M059J (cell line): Measurements from ENCODE around the gene HDLBP. TPM values are rescaled to one million over a fixed set of nuclear protein-coding genes. Genes with fewer than 3 reads are reported as not detected.

ENCODE experiments used
- DNase-seq: peaks from one replicate; pipeline ENCODE4 v3.0.0-alpha.2; 2012; ENCODE audit warnings: low read depth
- total RNA-seq: library from RNA; depleted of rRNA; stranded (reverse); fragments of >200 nt; shearing (Covaris generic); gene quantifications from 2 replicates; pipeline ENCODE4 v1.2.3, GENCODE V29; 2014

Gene HDLBP
- total RNA-seq, 1 experiment from 2014 or later, result 426 TPM

- peak; percentile 31 for DNase-seq
Observed at GRCh38 chr2:241308267-241308666, 7.2 kb downstream of the HDLBP start.

GRCh38 chr2:241307055-241307454 is 8.4 kb downstream of the HDLBP start:
- DNase-seq, result no peak

DNA sequence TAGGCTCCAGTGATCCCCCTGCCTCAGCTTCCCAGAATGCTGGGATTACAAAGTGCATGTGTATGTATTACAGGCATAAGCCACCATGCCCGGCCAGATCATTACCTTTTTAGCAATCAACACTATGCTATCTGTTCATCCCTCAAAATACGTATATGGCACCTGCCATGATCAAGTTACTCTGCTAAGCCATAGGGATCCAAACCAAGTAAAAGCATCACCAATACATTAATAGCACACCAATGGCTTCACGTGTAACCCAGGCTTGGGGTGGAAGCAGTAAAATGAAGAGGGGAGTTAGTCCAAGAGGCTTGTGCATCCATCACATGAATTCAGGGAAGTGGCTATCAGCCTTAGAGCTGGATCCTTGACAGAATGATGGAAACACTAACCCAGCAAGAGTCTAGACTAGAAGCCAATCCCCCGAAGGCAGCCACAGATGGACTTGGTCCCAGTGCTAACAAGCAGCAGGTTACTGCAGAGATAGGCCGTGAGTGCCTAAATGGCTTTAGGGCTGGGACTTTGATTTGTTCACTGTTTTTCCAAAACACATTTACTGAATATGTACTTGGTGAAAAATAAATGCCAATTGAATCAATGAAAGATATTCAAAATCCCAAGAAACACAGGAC is 11.3 kb downstream of the HDLBP start:
- DNase-seq, result no peak

- DNase-seq, result no peak
Observed at GRCh38 chr2:241302759-241303651, 12.5 kb downstream of the HDLBP start.

DNA sequence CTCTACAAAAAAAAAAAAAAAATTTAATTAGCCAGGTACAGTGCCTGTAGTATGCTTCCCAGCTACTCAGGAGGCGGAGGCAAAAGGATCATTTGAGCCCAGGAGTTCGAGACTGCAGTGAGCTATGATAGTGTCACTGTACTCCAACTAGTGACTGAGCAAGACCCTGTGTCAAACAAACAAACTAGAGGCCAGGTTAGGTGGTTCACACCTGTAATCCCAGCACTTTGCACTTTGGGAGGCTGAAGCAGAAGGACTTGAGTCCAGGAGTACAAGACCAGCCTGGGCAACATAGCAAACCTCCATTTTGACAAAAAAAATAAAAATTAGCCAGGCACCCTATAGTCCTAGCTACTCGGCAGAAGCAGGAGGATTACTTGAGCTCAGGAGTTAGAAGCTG is 13.4 kb downstream of the HDLBP start:
- no peak for DNase-seq

DNA sequence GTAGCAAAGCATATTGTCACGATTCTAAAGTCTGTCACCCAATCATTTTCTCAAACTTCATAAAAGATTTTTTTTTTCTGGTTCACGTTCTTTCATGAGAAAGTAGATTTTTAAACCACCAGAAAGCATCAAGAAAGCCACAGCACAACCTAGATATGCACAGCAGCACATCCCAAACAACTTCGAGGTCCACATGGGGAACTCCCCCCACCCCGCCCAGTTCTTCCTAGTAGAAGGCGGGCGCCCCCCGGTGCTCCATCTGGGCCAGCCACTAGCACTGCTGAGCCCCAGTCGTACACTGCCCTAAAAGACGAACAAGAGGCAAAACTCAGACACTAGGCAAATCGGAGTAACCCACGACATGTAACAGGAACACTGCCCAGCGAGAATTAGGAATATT is 15.5 kb downstream of the HDLBP start:
- DNase-seq, result no peak

GRCh38 chr2:241298673-241299072 is 16.8 kb downstream of the HDLBP start:
- DNase-seq, result no peak

- no peak for DNase-seq
Observed at GRCh38 chr2:241296767-241297166, 18.7 kb downstream of the HDLBP start.

- no peak for DNase-seq
Observed at GRCh38 chr2:241295326-241296095, 20.0 kb downstream of the HDLBP start.

- peak; percentile 58 for DNase-seq
Observed at GRCh38 chr2:241293378-241293797, 22.1 kb downstream of the HDLBP start.

- DNase-seq, result no peak
Observed at GRCh38 chr2:241291977-241292376, 23.5 kb downstream of the HDLBP start.

DNA sequence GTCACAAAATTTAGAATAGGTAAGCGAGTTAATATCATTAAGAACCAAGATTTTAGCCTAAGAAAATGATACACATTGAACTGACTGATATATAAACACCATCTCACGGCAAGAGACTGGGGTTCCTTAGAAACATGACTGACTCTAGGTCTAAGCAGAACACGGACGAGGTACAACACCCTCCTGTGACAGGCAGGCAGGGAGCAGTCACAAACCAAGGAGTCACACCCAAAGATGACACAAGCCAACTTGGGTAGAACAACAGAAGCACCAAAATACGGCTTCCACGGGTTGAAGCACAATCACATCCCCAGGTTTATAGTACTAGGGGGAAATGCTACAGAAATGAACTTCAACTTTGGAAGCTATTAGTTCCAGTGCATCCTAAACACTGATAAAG is 24.3 kb downstream of the HDLBP start:
- DNase-seq, result no peak

- DNase-seq, result no peak
Observed at GRCh38 chr2:241289597-241289996, 25.9 kb downstream of the HDLBP start.

DNA sequence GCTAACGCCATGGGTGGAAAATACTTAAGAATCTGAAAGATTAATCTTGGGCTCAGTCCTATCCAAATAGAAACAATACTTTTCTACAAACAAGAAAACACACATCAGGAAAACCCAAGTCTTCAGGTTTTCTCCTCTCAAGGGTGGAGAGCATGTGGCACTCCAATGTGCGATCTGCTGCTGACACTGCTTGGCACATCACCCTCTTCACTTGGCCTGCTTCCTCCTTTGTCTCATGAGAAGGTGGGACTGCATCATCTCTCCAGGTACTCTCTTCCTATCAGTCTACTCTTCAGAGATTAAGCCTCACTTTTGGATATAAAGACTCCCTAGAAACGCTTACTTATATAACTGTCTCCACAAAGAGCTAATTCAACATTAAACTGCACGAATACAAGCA is 26.4 kb downstream of the HDLBP start:
- DNase-seq, result no peak

- DNase-seq, result no peak
Observed at GRCh38 chr2:241288324-241288888, 27.1 kb downstream of the HDLBP start.

GRCh38 chr2:241286348-241287090 is 29.0 kb downstream of the HDLBP start:
- DNase-seq, result no peak

- DNase-seq, result no peak
Observed at GRCh38 chr2:241285596-241285995, 29.9 kb downstream of the HDLBP start.

- no peak for DNase-seq
Observed at GRCh38 chr2:241282555-241282954, 32.9 kb downstream of the HDLBP start.

DNA sequence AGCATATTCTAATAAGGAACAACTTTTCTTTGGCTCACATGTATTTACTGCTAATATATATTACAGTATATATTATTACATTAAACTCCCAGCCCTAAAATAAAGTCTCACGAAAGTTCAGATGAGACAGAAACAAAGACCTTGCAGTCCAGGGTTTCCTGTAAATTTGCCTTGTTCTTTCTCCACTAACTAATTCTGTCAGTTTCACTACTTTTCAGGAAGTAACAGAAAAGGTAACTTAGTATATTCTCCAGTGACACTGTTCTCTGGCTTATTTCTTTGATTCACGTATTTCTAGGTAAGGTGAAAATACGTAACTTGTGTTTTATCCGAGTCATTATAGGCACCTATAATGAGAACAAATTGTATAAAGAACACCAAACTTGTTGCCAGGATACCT is 35.2 kb downstream of the HDLBP start:
- no peak for DNase-seq

DNA sequence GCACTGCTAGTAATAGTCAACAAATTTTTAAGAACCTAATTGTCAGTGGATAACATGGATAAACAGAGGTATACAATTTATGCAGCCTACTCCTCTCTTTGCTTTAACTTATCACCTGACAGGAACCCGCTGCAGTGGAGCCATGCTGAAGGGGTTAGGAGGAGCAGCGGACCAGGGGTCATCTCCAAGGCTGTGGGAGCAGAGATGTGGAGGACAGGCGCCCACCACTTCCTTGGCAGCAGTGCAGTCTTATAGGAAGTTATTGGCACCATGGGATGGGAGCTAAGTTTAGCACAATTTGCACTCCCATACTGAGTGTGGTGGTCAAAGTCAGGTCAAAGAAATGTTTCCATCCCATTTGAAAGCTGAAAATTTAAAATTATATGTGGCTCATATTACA is 35.6 kb downstream of the HDLBP start:
- no peak for DNase-seq

GRCh38 chr2:241279413-241279812 is 36.1 kb downstream of the HDLBP start:
- DNase-seq, result no peak
